Measurements from ENCODE around the gene ARMC2. TPM values are rescaled to one million over a fixed set of nuclear protein-coding genes. Genes with fewer than 3 reads are reported as not detected.

Gene ARMC2
- total and polyA plus RNA-seq, 2 donors (not counting 3 experiments of a cell fraction or from before 2014, with no cell fraction given), result 1.7 to 3.7 TPM

- FAIRE-seq (no peak), DNase-seq (ENCODE audit: low read depth, low spot score) (no peak)
- intact Hi-C loops (cut with micrococcal nuclease) (no loop called here), dilution Hi-C loops (cut with MboI; ENCODE audit: extremely low pct_ligation_motif_present, low sequenced_read_pairs) (no loop called here)
- Histone ChIP-seq H3K4me2 (ENCODE audit: insufficient read depth, low read length) (no peak overlapping the region), H3K4me3 (replicated peaks in 1 of 3; ENCODE audit: insufficient read depth in 1 of 3, low read depth in 1 of 3, low read length in 3 of 3) (no peak overlapping the region), H3K79me2 (ENCODE audit: control insufficient read depth, insufficient read depth, low read length) (no peaks in the 10 kb centered on the region), H3K27me3 (ENCODE audit: control insufficient read depth in 2 of 2, insufficient read depth in 2 of 2, low read length in 2 of 2) (no peaks in the 10 kb centered on the region), H2AFZ (ENCODE audit: low read depth, low read length) (no peak overlapping the region), H3K9me3 (replicated peaks; ENCODE audit: control insufficient read depth, insufficient read depth, low read length) (no peaks in the 10 kb centered on the region), H3K9ac (replicated peaks; ENCODE audit: extremely low read depth, insufficient read depth, low read length) (no peak overlapping the region), H3K27ac (ENCODE audit: insufficient read depth, low read depth, low read length) (no peak overlapping the region), H3K36me3 (ENCODE audit: control insufficient read depth in 2 of 2, extremely low read depth in 1 of 2, insufficient read depth in 2 of 2, low read length in 2 of 2) (no peaks in the 10 kb centered on the region), H3K4me1 (ENCODE audit: control insufficient read depth, extremely low read depth, insufficient read depth, low read length) (no peaks in the 10 kb centered on the region), H4K20me1 (replicated peaks; ENCODE audit: control insufficient read depth, extremely low read depth, insufficient read depth, low read length) (no peaks in the 10 kb centered on the region), H3K9me1 (replicated peaks; ENCODE audit: control insufficient read depth, extremely low read depth, insufficient read depth, low read length) (no peaks in the 10 kb centered on the region)
- POLR2A ChIA-PET, result no interaction called here
- CTCF ChIA-PET, result interaction anchor here (2.1 kb wide), 1 partner anchor 20 kb away, joined by 10 read pairs; no protein-coding TSS in a partner anchor
- TF ChIP-seq MAX (IDR thresholded peaks at IDR 0.05; ENCODE audit: insufficient read depth, insufficient read length) (no peak), EZH2 (IDR thresholded peaks at IDR 0.05; ENCODE audit: borderline replicate concordance, low read depth, low read length, severe bottlenecking) (no peak), MYC (IDR thresholded peaks at IDR 0.05; ENCODE audit: low read depth, low read length) (no peak), GATA2 (IDR thresholded peaks at IDR 0.05; ENCODE audit: insufficient read depth, insufficient read length, low read depth, low read length) (no peak), FOS (IDR thresholded peaks at IDR 0.05; ENCODE audit: borderline replicate concordance, insufficient read depth, low read length) (no peak), POLR2AphosphoS5 (IDR thresholded peaks at IDR 0.05; ENCODE audit: insufficient read depth, low read depth, low read length) (no peak), JUN (IDR thresholded peaks at IDR 0.05; ENCODE audit: borderline replicate concordance, insufficient read depth, insufficient read length, low read depth) (no peak), POLR2A (IDR thresholded peaks at IDR 0.05; ENCODE audit: low read depth, low read length) (no peak), CTCF (IDR thresholded peaks at IDR 0.05; ENCODE audit: extremely low read depth in 1 of 2, insufficient read depth in 1 of 2, low read depth in 1 of 2, low read length in 2 of 2) (no peak)
- BruUV-seq (replicated peaks), result no TSS peak
Measured at GRCh38 chr6:108873251-108873650, 25.0 kb downstream of the ARMC2 start.
